ENCODE measurements around the gene PLEKHG4.

The PLEKHG4 gene

GRCh38 chr16:67268136-67268579, 11.2 kb upstream of the PLEKHG4 start:
- TF ChIP-seq CTCF (IDR thresholded peaks at IDR 0.05; ENCODE audit: insufficient read depth, missing control alignments): no peak
- no peak for FAIRE-seq
- DNase-seq (ENCODE audit: insufficient read length, low spot score): no peak

- no peak for DNase-seq (ENCODE audit: insufficient read length, low spot score)
- no peak for FAIRE-seq
- no peak for TF ChIP-seq CTCF (IDR thresholded peaks at IDR 0.05; ENCODE audit: insufficient read depth, missing control alignments)
These were observed 9.6 kb upstream of the PLEKHG4 start for GRCh38 chr16:67269766-67270165.

GRCh38 chr16:67270931-67271338, 8.4 kb upstream of the PLEKHG4 start:
- FAIRE-seq: no peak
- TF ChIP-seq CTCF (IDR thresholded peaks at IDR 0.05; ENCODE audit: insufficient read depth, missing control alignments): no peak
- DNase-seq (ENCODE audit: insufficient read length, low spot score): no peak

- no peak for TF ChIP-seq CTCF (IDR thresholded peaks at IDR 0.05; ENCODE audit: insufficient read depth, missing control alignments)
- FAIRE-seq: no peak
- no peak for DNase-seq (ENCODE audit: insufficient read length, low spot score)
These were observed 7.9 kb upstream of the PLEKHG4 start for GRCh38 chr16:67271446-67271845.

GRCh38 chr16:67275321-67275720, 4.0 kb upstream of the PLEKHG4 start:
- DNase-seq (ENCODE audit: insufficient read length, low spot score): no peak
- no peak for FAIRE-seq
- TF ChIP-seq CTCF (IDR thresholded peaks at IDR 0.05; ENCODE audit: insufficient read depth, missing control alignments): no peak

- no peak for FAIRE-seq
- no peak for TF ChIP-seq CTCF (IDR thresholded peaks at IDR 0.05; ENCODE audit: insufficient read depth, missing control alignments)
- DNase-seq (ENCODE audit: insufficient read length, low spot score): no peak
These were observed 1.9 kb upstream of the PLEKHG4 start for GRCh38 chr16:67277294-67277998.

GRCh38 chr16:67277999-67278772, 1.1 kb upstream of the PLEKHG4 start:
- FAIRE-seq (no peak), DNase-seq (ENCODE audit: insufficient read length, low spot score) (no peak)
- no peak for TF ChIP-seq CTCF (IDR thresholded peaks at IDR 0.05; ENCODE audit: insufficient read depth, missing control alignments)

Measured in D721Med (cell line).